Measurements from ENCODE around the gene CALML3. TPM values are rescaled to one million over a fixed set of nuclear protein-coding genes. Genes with fewer than 3 reads are reported as not detected.

CALML3 gene
- total RNA-seq, 1 experiment from 2014 or later = not detected

DNA sequence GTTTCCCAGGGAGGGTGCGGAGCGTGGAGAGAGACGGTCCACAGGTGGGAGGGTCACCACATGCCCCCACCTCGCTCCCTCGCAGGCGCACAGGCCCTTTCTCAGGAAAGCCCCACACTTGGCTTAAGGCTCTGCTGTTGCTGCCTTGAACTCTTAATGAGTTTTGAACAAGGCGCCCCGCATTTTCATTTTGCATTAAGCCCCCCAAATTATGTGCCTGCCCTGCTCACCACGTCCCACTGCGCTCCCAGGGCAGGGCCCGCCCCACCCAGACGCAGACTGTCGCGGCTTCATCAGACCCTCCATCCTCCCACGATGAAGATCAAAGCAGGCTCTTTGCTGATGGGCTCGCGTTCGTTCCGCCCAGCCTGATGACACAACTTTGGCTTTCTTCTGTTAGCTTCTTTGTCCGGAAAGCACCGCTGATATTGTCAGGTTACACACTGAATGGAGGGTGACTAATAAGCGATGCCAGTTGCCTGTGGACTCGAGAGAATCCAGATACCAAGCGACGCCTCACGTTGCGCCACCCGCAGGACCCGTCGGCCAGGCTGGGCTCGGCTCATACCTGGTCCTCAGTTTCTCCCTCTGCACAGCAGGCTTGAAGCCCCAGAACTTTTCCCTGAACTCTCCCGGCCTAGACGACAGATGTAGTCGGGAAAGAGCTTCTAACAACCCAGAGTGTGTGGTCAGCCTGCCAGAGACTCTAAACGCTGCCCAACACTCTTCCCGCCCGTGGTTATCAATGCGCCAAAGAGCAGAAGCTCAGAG is 9.5 kb downstream of the CALML3 start:
- in situ Hi-C loops (cut with HindIII; ENCODE audit: low sequenced_read_pairs) = no loop called here
- no peak for DNase-seq (ENCODE audit: low spot score)

DNA sequence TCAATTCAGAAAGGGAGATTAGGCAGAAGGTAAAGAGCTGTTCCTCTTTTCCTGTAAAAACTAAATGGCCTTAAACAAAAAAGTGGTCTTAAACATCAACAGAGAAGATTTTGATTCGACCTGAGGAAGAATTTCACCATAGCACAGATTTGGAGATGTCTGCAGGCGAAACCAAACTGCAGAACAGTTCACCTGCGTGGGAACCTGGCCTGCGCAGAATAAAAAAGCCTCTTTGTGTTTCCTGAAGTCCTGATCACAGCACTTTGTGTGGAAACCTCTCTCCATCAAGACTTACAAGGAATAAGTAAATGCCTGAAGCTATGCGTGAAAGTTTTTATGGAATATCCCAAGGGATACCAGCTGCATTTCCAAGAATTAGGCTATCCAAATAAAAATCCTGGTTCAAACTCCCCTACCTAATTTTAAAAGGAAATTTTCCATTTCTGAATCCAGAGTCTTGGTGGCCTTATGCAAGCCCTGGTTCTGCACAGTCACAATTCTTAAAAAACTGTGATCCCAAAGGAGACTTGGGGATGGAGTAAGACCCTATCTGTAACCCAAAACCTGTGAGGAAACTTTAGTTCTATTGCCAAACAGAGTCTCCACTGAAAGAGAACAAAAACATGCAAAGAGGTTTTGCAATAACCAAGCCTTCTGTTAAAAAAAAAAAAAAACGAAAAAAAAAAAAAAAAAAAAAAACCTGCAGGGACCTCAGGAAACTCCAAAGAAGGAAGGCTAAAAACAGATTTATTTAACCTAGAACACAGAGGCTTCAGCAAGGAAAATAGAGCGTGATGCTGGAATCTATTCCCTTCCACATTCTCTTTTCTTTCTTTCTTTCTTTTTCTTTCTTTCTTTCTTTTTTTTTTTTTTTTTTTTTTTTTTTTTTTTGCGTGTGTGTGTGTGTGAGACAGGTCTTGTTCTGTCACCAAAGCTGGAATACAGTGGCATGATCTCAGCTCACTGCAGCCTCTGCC is 10.4 kb downstream of the CALML3 start:
- no peak for DNase-seq (ENCODE audit: low spot score)
- in situ Hi-C loops (cut with HindIII; ENCODE audit: low sequenced_read_pairs) = no loop called here

DNA sequence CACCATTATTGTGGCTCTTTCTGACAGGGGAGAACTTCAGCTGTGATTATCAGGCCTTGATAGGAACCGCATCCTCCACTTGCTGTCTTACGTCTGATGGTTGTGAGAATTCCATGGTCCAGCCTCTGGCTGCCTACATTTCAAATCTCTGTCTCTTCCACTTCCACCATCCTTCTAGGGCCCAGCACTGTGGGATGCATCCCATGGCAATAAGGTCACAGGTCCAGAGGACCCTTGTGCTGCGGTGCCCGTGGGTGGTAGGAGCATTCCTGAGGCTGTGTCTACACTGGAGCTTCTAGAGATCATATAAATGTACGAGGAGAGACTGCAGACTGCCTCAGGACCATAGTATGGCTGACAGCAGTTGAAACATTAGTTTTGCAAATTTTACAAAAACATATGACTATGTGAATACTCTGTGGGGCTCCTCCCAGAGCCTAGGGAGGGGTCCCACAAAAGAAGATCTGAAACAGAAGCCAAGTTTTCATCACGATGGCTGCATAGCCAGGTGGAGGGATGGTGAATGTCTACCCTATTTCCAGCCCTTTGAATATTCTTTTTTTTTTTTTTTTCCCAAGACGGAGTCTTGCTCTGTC is 11.8 kb downstream of the CALML3 start:
- DNase-seq (ENCODE audit: low spot score) = no peak
- in situ Hi-C loops (cut with HindIII; ENCODE audit: low sequenced_read_pairs) = no loop called here

DNA sequence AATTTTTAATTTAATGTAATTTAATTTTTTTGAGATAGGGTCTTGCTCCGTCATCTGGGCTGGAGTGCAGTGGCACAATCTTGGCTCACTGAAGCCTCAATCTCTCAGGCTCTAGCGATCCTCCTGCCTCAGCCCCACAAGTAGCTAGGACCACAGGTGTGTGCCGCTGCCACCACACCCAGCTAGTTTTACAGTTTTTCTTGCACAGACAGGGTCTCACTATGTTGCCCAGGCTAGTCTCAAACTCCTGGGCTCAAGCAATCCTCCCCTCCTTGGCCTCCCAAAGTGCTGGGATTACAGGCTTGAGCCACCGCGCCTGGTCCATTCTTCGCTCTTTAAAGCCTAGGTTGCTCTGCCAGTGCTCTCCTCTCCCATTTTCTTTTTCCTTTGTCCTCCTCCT is 12.9 kb downstream of the CALML3 start:
- DNase-seq (ENCODE audit: low spot score) = no peak
- in situ Hi-C loops (cut with HindIII; ENCODE audit: low sequenced_read_pairs) = no loop called here

DNA sequence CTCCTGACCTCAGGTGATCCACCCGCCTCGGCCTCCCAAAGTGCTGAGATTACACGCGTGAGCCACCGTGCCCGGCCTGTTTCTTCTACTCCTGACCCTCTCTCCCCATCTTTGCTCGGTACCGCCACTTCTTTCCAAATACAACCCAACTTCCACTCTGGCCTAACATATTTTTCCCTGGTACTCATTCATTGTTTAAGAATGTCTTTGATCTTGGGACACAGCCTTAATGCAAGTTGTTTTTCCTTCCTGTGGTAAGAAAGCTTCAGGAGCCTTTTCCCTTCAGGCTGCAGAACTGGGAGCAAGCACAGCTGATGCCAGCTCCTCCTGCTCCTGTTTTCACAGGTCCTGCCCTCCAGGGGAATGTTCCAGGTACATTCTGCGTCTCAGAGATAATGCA is 13.7 kb downstream of the CALML3 start:
- no peak for DNase-seq (ENCODE audit: low spot score)
- in situ Hi-C loops (cut with HindIII; ENCODE audit: low sequenced_read_pairs) = no loop called here

DNA sequence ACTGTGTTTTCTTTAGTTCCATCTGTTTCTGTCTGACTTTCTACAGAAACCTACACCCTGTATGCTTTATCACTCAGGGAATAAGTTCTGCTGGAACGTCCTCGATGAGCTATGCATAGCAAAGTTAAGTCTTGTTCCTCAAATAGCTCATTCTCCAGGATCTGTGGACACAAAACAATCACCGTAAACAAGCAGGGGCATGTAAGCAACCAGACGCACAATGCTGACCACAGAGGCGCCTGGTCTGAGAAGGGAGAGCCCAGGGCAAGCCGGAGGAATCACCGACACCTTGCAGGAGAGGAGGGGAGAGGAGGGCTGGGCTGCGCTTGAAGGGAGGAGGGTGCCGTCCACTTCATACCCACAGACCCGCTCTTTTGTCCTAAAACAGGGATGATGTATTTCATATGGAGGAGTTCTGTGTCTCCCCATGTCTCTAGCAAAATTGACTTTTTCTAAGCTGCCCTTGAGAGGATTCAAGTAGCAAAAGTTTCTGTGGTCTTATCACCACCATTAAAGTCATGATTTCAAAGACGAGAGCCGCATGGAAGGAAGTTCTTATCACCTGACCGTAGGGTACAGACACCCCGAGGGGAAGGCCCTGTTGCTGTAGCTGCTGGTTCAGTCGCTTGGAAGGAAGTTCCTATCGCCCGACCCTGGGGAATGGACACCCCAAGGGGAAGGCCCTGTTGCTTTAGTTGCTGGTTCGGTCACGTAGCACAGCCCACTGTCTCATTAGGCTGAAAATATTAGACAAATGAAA is 14.3 kb downstream of the CALML3 start:
- no peak for DNase-seq (ENCODE audit: low spot score)
- in situ Hi-C loops (cut with HindIII; ENCODE audit: low sequenced_read_pairs) = no loop called here

DNA sequence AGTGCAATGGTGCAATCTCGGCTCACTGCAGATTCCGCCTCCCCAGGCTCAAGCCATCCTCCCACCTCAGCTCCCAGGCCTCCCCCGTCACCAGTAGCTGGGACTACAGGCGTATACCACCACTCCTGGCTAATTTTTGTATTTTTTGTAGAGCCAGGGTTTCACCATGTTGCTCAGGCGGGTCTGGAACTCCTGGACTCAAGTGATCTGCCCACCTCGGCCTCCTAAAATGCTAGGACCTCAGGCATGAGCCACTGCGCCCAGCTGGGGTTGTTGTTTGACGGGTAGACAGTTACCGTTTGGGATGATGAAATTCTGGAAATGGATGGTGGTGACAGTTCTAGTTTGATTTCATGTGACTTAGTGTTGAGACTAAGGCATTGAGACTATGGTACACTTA is 15.3 kb downstream of the CALML3 start:
- DNase-seq (ENCODE audit: low spot score) = no peak
- in situ Hi-C loops (cut with HindIII; ENCODE audit: low sequenced_read_pairs) = no loop called here

DNA sequence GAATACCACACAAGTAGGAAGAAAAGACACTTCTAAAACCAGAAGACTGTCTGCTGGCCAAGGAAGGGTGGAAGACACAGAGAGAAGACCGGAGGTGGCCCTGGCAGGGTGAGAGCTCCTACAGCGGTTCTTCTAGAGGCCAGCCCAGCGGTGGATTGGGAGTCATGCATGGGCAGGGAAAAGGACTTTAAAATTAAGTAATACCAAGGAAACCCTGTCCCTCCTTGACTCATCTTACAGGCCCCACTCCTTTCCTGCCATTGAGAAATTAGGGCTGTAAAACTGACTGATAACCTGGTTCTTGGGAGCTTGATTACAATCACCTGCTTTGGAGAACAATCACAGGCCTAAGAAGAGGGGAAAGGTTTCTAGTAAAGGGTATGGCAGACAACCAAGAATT is 16.1 kb downstream of the CALML3 start:
- DNase-seq (ENCODE audit: low spot score) = no peak
- in situ Hi-C loops (cut with HindIII; ENCODE audit: low sequenced_read_pairs) = no loop called here

DNA sequence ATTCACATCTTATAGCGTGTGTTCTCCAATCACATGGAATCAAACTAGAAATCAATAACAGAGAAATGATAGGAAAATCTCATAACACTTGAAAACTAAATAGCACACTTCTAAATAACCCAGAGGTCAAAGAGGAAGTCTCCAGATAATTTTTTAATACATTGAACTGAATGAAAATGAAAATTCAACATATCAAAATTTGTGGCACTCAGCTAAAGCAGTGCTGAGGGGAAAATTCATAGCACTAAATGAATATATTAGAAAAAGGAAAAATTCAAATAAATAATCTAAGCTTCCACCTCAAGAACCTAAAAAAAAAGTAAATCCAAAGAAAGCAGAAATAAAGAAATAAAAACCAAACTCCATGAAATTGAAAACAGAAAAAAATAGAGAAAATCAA is 17.3 kb downstream of the CALML3 start:
- no peak for DNase-seq (ENCODE audit: low spot score)
- in situ Hi-C loops (cut with HindIII; ENCODE audit: low sequenced_read_pairs) = no loop called here

DNA sequence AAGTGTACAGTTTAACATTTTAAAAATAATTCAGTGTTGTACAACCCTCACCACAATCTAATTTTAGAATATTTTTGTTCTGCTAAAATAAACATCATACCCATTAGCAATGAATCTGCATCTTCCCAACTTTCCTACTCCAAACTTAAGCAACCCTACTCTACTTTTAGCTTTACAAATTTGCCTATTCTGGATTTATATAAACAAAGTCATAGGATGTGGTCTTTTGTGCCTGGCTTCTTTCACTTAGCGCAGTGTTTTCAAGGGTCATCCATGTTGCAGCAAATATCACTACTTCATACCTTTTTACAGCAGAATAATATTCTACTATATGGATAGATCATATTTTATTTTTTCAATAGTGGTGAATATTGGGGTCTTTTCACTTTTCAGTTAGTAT is 18.9 kb downstream of the CALML3 start:
- no peak for DNase-seq (ENCODE audit: low spot score)
- in situ Hi-C loops (cut with HindIII; ENCODE audit: low sequenced_read_pairs) = no loop called here

DNA sequence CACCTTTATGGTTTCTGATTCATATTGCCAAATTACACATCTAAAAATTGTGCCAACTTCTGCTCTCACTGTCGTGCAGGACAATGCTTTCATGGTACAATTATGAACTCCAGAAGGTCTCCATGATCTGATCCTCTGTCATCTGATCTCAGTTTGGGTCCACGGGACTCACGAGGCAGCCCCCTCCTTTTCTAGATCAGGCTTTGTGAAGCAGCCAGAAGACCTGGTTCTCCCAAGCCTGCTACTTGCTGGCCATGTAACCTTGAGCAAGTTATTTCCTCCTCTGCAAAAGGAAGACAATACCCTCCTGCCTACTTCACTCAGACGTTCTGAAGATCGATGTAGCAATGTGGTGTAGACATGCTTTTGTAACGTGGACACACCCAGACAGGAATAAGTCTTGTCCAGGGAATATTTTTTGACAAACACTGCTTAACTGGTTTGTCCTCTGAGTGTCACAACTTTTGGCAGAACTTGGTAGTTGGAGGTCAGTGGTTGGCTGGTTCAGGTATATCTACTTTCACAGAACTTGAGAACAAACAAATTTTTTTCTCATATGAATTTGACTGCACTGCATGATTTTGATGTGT is 19.6 kb downstream of the CALML3 start:
- DNase-seq (ENCODE audit: low spot score) = no peak
- in situ Hi-C loops (cut with HindIII; ENCODE audit: low sequenced_read_pairs) = no loop called here

DNA sequence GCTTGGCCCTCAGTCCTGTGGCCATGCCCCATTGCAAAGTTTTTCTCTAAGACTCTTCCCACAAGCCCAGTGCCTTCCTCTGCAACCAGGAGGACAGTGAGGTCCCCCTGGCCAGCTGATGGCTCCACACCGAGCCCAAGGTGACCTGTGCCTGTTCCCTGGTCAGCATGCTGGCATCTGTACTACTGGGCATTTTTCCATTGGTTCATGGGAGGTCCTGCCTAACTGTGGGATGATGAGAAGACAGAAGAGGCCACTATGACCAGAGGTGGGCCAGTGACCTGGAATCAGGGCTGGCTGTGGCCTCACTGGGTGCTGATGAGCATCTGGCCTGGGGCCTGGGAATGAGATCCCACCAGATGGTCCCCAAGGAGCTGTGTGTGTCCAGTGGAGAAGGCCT is 20.2 kb downstream of the CALML3 start:
- DNase-seq (ENCODE audit: low spot score) = no peak
- in situ Hi-C loops (cut with HindIII; ENCODE audit: low sequenced_read_pairs) = no loop called here

DNA sequence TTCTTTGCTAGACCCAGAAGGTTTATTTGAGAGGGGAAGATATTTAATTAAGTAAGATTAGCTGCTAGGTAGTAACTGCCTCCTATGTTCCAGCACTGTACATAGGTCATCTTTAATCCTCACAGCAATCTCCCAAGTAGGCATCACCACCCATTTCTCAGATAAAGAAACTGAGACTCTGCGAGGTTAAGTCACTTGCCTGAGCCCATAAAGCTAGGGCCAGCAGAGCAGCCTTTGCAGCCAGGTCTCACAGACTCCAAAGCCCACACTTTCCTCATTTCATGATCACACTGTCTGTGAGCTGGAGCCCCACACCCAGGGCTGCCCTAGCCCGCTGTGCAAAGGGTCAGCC is 20.6 kb downstream of the CALML3 start:
- in situ Hi-C loops (cut with HindIII; ENCODE audit: low sequenced_read_pairs) = no loop called here
- no peak for DNase-seq (ENCODE audit: low spot score)

DNA sequence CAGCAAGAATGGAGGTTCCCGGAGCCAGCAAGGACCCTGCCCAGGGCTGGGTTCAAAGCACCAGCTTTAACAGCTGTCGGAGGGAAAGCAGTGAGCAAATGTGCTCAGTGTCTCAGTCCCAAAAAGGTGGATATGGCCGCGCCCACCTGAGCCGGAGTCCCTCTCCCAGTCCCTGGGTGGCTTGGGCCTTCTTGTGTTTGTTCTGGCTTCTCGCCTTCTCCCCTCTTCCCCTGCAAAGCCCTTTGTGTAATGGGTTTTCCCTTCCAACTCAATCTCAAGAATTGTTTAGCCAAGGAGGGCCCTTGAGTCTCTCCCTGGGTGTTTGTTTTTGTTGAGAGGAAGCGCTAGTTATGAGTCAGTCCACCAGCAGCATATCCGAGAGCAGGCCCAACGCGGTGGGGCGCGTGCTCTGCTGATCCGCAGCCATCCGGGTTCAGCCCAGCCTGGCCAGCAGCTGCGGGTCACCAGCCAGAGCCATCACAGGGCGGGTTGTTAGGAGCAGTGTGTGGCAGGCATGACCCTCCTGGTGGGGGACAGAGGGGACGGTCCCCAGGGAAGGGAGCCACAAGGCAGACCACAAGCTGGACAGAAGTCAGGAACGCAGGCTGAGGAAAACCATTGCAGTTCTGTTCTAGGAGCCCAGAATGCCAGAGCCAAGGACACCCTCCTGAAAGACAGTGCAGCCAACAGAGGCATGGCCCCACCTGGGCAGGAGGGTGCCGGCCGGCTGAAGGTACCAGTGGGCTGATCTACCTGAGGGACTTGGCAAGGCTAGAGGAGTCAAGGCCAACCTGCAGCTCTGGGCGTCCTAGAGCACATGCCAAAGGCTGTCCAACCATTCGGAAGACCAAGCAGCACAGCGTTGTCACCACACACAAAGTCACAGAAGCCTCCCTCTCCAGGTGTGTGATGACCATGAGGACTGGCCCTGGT is 21.3 kb downstream of the CALML3 start:
- in situ Hi-C loops (cut with HindIII; ENCODE audit: low sequenced_read_pairs) = no loop called here
- no peak for DNase-seq (ENCODE audit: low spot score)

DNA sequence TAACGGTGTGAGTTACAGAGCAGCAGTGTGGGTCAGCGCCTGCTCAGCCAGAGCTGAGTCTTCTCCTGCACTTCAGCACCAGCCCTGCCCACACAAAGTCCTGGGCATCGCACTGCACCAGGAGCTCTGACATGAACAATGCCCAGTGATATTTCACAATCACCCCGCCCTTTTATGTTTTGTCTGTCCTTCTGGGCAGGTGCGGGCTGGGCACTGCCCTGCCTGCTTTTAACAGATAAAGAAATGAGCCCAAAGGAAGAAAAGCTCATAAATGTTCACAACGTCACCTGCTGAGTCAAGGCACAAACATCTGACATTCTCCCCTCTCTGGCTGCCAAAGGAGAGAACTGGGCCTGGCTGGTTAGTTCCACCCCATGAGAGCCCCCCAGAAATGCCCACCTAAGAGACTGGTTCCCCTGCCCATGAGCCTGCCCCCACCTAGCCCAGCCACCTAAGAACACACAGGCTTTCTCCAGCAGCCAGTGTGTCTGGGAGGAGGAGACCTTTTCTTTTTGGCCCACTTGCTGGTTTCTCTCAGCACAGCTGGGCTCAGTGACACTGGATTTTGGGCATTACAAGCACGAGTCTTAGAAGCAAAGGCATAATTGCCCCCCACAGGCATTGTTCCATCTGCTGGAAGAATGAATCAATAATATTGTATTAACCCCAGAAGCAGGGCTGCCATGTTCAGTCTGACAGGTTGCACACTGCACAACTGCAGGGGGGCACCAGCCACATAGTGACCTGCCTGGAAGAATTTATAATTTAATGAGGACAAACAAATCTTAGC is 22.3 kb downstream of the CALML3 start:
- in situ Hi-C loops (cut with HindIII; ENCODE audit: low sequenced_read_pairs) = no loop called here
- no peak for DNase-seq (ENCODE audit: low spot score)

DNA sequence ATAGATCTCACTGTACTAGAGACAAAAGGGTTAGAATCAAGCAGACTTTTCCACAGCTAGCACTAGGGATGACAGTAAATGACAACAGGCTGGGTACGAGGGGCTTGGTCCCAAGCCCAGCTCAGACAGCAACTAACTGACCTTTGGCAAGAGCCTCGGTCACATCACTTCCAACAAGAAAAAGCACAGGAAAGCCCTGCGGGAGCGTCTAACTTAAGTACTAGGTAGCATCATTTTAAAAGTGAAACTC is 22.8 kb downstream of the CALML3 start:
- no peak for DNase-seq (ENCODE audit: low spot score)
- in situ Hi-C loops (cut with HindIII; ENCODE audit: low sequenced_read_pairs) = no loop called here

DNA sequence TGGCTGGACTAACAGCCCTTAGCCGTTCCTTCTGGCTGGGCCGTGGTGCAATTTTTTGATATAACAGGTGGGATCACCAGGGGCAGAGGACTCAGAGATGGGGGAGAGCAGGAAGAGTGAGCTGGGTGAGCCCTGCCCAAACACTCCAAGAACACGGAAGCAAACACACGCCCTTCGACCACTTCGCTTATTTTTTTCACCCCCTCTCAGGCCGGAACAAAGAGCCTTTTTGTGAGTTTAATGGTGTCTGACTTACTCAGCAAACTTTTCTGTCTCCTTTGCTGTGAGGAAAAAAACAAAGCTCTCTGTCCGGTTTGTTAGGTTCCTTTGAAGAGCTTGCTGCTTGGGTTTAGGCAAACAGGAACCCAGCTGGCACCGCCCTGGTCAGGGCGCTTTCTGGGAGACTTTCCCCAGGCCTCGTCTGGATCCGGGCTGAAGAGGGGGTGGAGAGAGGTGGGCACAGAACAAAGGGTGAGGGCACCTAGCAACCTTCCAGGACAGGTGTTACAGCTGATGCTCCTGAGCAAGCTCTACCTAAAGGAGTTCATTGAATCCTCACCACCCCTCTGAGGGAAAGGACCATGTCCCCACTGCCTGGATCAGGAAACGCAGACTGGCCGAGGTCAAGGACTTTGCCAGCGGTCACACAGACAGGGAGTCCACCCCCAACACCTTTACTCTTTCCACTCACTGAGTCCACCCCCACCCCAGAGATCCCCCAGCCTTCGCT is 23.3 kb downstream of the CALML3 start:
- in situ Hi-C loops (cut with HindIII; ENCODE audit: low sequenced_read_pairs) = no loop called here
- no peak for DNase-seq (ENCODE audit: low spot score)
